B cell (primary cell): ENCODE measurements around the gene SPTBN2. TPM values are rescaled to one million over a fixed set of nuclear protein-coding genes. Genes with fewer than 3 reads are reported as not detected.

Experiments
- ATAC-seq: fragments of 200-7000 bp; cut with Tn5 transposase; one replicate; pipeline ENCODE4 v1.10.0; 2021; ENCODE audit warnings: low read depth, mild to moderate bottlenecking, moderate number of reproducible peaks, moderate library complexity
- CTCF ChIA-PET: fragments of 350-600 bp; sonication (Branson Sonifier 250); formaldehyde crosslinking; loops from one replicate; lab custom pipeline; 2021; ENCODE audit warnings: antibody characterized with exemption, inconsistent platforms; lab: Charles Lee
- POLR2A ChIA-PET: fragments of 350-600 bp; sonication (Branson Sonifier 250); formaldehyde crosslinking; loops from one replicate; lab custom pipeline; 2021; ENCODE audit warnings: antibody characterized with exemption; lab: Charles Lee
- DNase-seq: peaks from one replicate; pipeline ENCODE4 v3.0.0; 2013
- H2AFZ ChIP-seq: 2 replicates; pipeline ENCODE4 v1.6.1; 2012; ENCODE audit warnings: mild to moderate bottlenecking, low read depth, low read length; ENCODE audit not compliant: insufficient read depth, poor library complexity, severe bottlenecking
- H3K27ac ChIP-seq, 2 donors: 1 replicate in 1 of 2; 2 replicates in 1 of 2; pipeline ENCODE4 v1.5.1; 2012 to 2013; ENCODE audit warnings: low read length in 2 of 2, mild to moderate bottlenecking in 2 of 2, moderate library complexity in 1 of 2
- H3K27me3 ChIP-seq, 4 experiments: fragments of 200-600 bp in 1 of 4; sonication (generic) in 1 of 4; replicated peaks in 1 of 4; 1 replicate in 2 of 4; 2 replicates in 2 of 4; pipeline versions ENCODE4 v1.6.1 to v1.7.0; 2013 to 2016; ENCODE audit warnings: low read length in 3 of 4, mild to moderate bottlenecking in 2 of 4, mixed read lengths in 1 of 4, moderate library complexity in 1 of 4; ENCODE audit not compliant: insufficient read depth in 4 of 4, control insufficient read depth in 3 of 4; ENCODE audit errors: control extremely low read depth in 1 of 4
- H3K36me3 ChIP-seq, 2 experiments: replicated peaks in 1 of 2; 1 replicate in 1 of 2; 2 replicates in 1 of 2; pipeline versions ENCODE4 v1.6.1 to v1.7.1; 2013; ENCODE audit warnings: low read length in 1 of 2; ENCODE audit not compliant: insufficient read depth in 2 of 2, control insufficient read depth in 1 of 2; ENCODE audit errors: control extremely low read depth in 1 of 2, extremely low read depth in 1 of 2
- H3K4me1 ChIP-seq, 2 donors: fragments of 200-600 bp in 1 of 2; sonication (generic) in 1 of 2; 1 replicate in 1 of 2; 2 replicates in 1 of 2; pipeline versions ENCODE4 v1.5.1 to v1.6.1; 2013 to 2017; ENCODE audit warnings: low read length in 2 of 2; ENCODE audit not compliant: control insufficient read depth in 2 of 2, insufficient read depth in 2 of 2
- H3K4me2 ChIP-seq: replicated peaks from 2 replicates; pipeline ENCODE3; 2012; ENCODE audit warnings: mild to moderate bottlenecking, low read depth, low read length; ENCODE audit not compliant: poor library complexity, severe bottlenecking
- H3K4me3 ChIP-seq, 5 experiments: fragments of 200-600 bp in 1 of 5; sonication (generic) in 1 of 5; 1 replicate in 3 of 5; 2 replicates in 2 of 5; pipeline versions ENCODE4 v1.5.1 to v1.7.0; 2011 to 2016; ENCODE audit warnings: low read length in 4 of 5, mild to moderate bottlenecking in 4 of 5, low read depth in 2 of 5, control low read depth in 1 of 5, moderate library complexity in 1 of 5; ENCODE audit not compliant: insufficient read depth in 1 of 5; ENCODE audit errors: control extremely low read depth in 1 of 5, extremely low read depth in 1 of 5
- H3K79me2 ChIP-seq: fragments of 200-600 bp; sonication (generic); one replicate; pipeline ENCODE4 v1.6.0; 2016; ENCODE audit warnings: low read length; ENCODE audit not compliant: control insufficient read depth, insufficient read depth
- H3K9ac ChIP-seq: fragments of 200-600 bp; sonication (generic); 2 replicates; pipeline ENCODE4 v1.6.1; 2017; ENCODE audit warnings: mild to moderate bottlenecking, low read length, moderate library complexity
- H3K9me3 ChIP-seq, 3 donors: one replicate each; pipeline versions ENCODE4 v1.6.1 to v1.7.1; 2013; ENCODE audit warnings: low read length in 2 of 3; ENCODE audit not compliant: control insufficient read depth in 2 of 3, insufficient read depth in 1 of 3; ENCODE audit errors: control extremely low read depth in 1 of 3
- H4K20me1 ChIP-seq: 2 replicates; pipeline ENCODE4 v1.6.0; 2012; ENCODE audit warnings: mild to moderate bottlenecking, low read length; ENCODE audit not compliant: insufficient read depth, control insufficient read depth, poor library complexity, severe bottlenecking
- H3K27ac Mint-ChIP-seq: one replicate; pipeline ENCODE4 v1.8.0; 2021; ENCODE audit warnings: mixed read lengths
- H3K27me3 Mint-ChIP-seq: one replicate; pipeline ENCODE4 v1.8.0; 2021; ENCODE audit warnings: mixed read lengths
- H3K4me1 Mint-ChIP-seq: one replicate; pipeline ENCODE4 v1.8.0; 2021; ENCODE audit warnings: mixed read lengths
- H3K4me3 Mint-ChIP-seq: one replicate; pipeline ENCODE4 v1.8.0; 2021; ENCODE audit warnings: mixed read lengths
- H3K9me3 Mint-ChIP-seq: one replicate; pipeline ENCODE4 v1.8.0; 2022; ENCODE audit warnings: mixed read lengths; ENCODE audit not compliant: insufficient read depth
- EZH2 ChIP-seq: IDR thresholded peaks from 2 replicates; pipeline ENCODE4 v1.6.1; 2012; ENCODE audit warnings: borderline replicate concordance, low read depth, mild to moderate bottlenecking, moderate library complexity, low read length; ENCODE audit not compliant: insufficient read depth, poor library complexity, severe bottlenecking
- WGBS: methylation state at CpG from one replicate; pipeline ENCODE4 v1.1.5; 2013; ENCODE audit warnings: missing lambda C conversion rate; ENCODE audit not compliant: insufficient coverage; 5-methylcytosine and 5-hydroxymethylcytosine counted together
- intact Hi-C: fragments of 100-400 bp; cut with micrococcal nuclease; formaldehyde crosslinking; loops from one replicate; pipeline ENCODE4 v1.10.0; 2022
- polyA plus RNA-seq: library from polyadenylated mRNA; depleted of rRNA; stranded (reverse); fragments of >200 nt; gene quantifications from 2 replicates; pipeline ENCODE4 v1.2.3, GENCODE V29; 2012
- total RNA-seq, 2 donors: library from RNA; stranded (reverse); fragments of 120-200 nt in 1 of 2; gene quantifications; 1 replicate in 1 of 2; 2 replicates in 1 of 2; pipeline versions ENCODE4 v1.2.3 to v1.2.4, GENCODE V29; 2013 to 2022
- TF ChIP-seq, protein P1 (sequence below): fragments of 200-600 bp; IDR thresholded peaks from one replicate; pipeline ENCODE4 v1.8.0; 2022; ENCODE audit warnings: antibody characterized with exemption, mild to moderate bottlenecking

Gene SPTBN2
- total and polyA plus RNA-seq, 2 donors (not counting 1 experiment from before 2014, with no cell fraction given): 0.67 to 1.2 TPM

- ATAC-seq (no peak), DNase-seq (peak; percentile 17)
- peaks cover 3 to 5% of the 10 kb centered on the region in 2 donors for H3K4me1 ChIP-seq
- CTCF ChIA-PET: interaction anchor here (0.7 to 10.4 kb wide), 7 partner anchors 14 to 287 kb away, joined by 3 to 182 read pairs (median 3); no protein-coding TSS in a partner anchor
- Mint-ChIP-seq H3K4me1 (peaks cover 4% of the 10 kb centered on the region), H3K4me3 (no peak overlapping the region), H3K9me3 (no peaks in the 10 kb centered on the region), H3K27ac (no peak overlapping the region), H3K27me3 (no peaks in the 10 kb centered on the region)
- H4K20me1 ChIP-seq: no peaks in the 10 kb centered on the region
- no peak overlapping the region for H3K4me3 ChIP-seq
- TF ChIP-seq, protein P1, sequence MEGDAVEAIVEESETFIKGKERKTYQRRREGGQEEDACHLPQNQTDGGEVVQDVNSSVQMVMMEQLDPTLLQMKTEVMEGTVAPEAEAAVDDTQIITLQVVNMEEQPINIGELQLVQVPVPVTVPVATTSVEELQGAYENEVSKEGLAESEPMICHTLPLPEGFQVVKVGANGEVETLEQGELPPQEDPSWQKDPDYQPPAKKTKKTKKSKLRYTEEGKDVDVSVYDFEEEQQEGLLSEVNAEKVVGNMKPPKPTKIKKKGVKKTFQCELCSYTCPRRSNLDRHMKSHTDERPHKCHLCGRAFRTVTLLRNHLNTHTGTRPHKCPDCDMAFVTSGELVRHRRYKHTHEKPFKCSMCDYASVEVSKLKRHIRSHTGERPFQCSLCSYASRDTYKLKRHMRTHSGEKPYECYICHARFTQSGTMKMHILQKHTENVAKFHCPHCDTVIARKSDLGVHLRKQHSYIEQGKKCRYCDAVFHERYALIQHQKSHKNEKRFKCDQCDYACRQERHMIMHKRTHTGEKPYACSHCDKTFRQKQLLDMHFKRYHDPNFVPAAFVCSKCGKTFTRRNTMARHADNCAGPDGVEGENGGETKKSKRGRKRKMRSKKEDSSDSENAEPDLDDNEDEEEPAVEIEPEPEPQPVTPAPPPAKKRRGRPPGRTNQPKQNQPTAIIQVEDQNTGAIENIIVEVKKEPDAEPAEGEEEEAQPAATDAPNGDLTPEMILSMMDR: no peak
- no peak for TF ChIP-seq EZH2
- no peaks in the 10 kb centered on the region for H3K36me3 ChIP-seq
- H3K27ac ChIP-seq: no peak overlapping the region
- H3K4me2 ChIP-seq: no peak overlapping the region
- 94% methylated on average over 15 of the region's 15 CpGs for WGBS
- H3K27me3 ChIP-seq: no peaks in the 10 kb centered on the region
- POLR2A ChIA-PET: interaction anchor here (2.4 kb wide), 1 partner anchor 140 kb away, joined by 6 read pairs; no protein-coding TSS in a partner anchor
- intact Hi-C loops: loop anchor here (1.0 kb wide), 2 partner anchors 175 to 283 kb away; no protein-coding TSS in a partner anchor
- no peaks in the 10 kb centered on the region for H3K79me2 ChIP-seq
- no peaks in the 10 kb centered on the region for H3K9me3 ChIP-seq
- no peak overlapping the region for H3K9ac ChIP-seq
- no peak overlapping the region for H2AFZ ChIP-seq
These were observed 35.5 kb downstream of the SPTBN2 start for GRCh38 chr11:66693356-66694055.

GRCh38 chr11:66692871-66693331 lies 36.1 kb downstream of the SPTBN2 start:
- intact Hi-C loops: no loop called here
- H3K4me1 ChIP-seq: peaks cover 3 to 5% of the 10 kb centered on the region in 2 donors
- no peaks in the 10 kb centered on the region for H3K9me3 Mint-ChIP-seq
- no peak for ATAC-seq
- peaks cover 4% of the 10 kb centered on the region for H3K4me1 Mint-ChIP-seq
- H3K27me3 ChIP-seq: no peaks in the 10 kb centered on the region
- no peaks in the 10 kb centered on the region for H3K9me3 ChIP-seq
- DNase-seq: no peak
- H3K9ac ChIP-seq: no peak overlapping the region
- no peak overlapping the region for H3K4me3 Mint-ChIP-seq
- H3K4me3 ChIP-seq: no peak overlapping the region
- H3K79me2 ChIP-seq: no peaks in the 10 kb centered on the region
- no peaks in the 10 kb centered on the region for H3K36me3 ChIP-seq
- H3K27ac Mint-ChIP-seq: no peak overlapping the region
- H3K27me3 Mint-ChIP-seq: no peaks in the 10 kb centered on the region
- H3K27ac ChIP-seq: no peak overlapping the region
- CTCF ChIA-PET: interaction anchor here (0.6 to 10.4 kb wide), 3 partner anchors 140 to 885 kb away, joined by 3 to 182 read pairs (median 4); no protein-coding TSS in a partner anchor
- H4K20me1 ChIP-seq: no peaks in the 10 kb centered on the region
- no peak for TF ChIP-seq EZH2
- TF ChIP-seq, protein P1: no peak
- H2AFZ ChIP-seq: no peak overlapping the region
- POLR2A ChIA-PET: interaction anchor here (2.4 kb wide), 1 partner anchor 141 kb away, joined by 6 read pairs; no protein-coding TSS in a partner anchor
- 89% methylated on average over 20 of the region's 20 CpGs for WGBS
- no peak overlapping the region for H3K4me2 ChIP-seq
